ENCODE data around the gene CCDC81.

The CCDC81 gene

GRCh38 chr11:86369668-86370067 is 5.0 kb upstream of the CCDC81 start:
- Histone ChIP-seq H3K4me1 (peaks cover 0 to 4% (median 0%) of the 10 kb centered on the region in 4 donors), H3K36me3 (no peaks in the 10 kb centered on the region), H3K4me3 (no peak overlapping the region), H3K27ac (no peak overlapping the region), H3K27me3 (no peaks in the 10 kb centered on the region), H3K9me3 (no peaks in the 10 kb centered on the region)
- no peak for DNase-seq
- no peak for TF ChIP-seq CTCF (IDR thresholded peaks at IDR 0.05)
- intact Hi-C loops (cut with DNase I; ENCODE audit: low total_unique reads): no loop called here

- Histone ChIP-seq H3K4me1 (peaks cover 0 to 8% (median 0%) of the 10 kb centered on the region in 4 donors), H3K9me3 (no peaks in the 10 kb centered on the region), H3K36me3 (no peaks in the 10 kb centered on the region), H3K27ac (no peak overlapping the region), H3K4me3 (no peak overlapping the region), H3K27me3 (no peaks in the 10 kb centered on the region)
- intact Hi-C loops (cut with DNase I; ENCODE audit: low total_unique reads): no loop called here
- no peak for DNase-seq
- no peak for TF ChIP-seq CTCF (IDR thresholded peaks at IDR 0.05)
Observed at GRCh38 chr11:86370171-86370570, 4.5 kb upstream of the CCDC81 start.

DNA sequence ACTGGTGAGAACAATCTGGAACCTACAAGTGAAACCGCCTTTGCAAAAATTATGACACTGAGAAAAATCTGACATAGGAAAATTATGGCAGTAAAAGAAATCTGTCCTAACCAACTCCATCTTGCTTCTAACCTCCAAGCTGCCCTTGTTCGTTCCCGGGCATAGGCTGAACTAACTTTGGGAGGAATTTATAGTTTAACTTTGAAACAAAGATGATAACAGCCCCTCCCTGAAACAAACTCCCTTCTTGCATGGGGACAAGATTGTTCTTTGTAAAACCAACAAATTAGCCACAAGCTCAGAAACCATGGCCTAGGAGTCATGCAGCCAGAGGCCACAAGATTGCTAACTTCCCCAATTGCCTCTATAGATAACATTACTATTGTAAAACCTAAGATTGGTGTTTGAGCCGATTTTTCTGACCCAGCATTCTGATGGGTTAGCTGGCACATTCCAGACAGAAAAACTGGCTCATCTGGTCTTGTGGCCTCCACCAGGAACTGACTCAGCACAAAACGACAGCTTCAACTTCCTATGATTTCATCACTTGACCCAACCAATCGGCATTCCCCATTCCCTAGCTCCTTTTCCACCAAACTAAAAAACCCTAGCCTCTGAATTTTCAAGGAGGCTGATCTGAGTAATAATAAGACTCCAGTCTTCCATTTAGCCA is 3.6 kb upstream of the CCDC81 start:
- Histone ChIP-seq H3K4me3 (no peak overlapping the region), H3K4me1 (peaks cover 0 to 8% (median 0%) of the 10 kb centered on the region in 4 donors), H3K27me3 (no peaks in the 10 kb centered on the region), H3K36me3 (no peaks in the 10 kb centered on the region), H3K27ac (no peak overlapping the region), H3K9me3 (no peaks in the 10 kb centered on the region)
- intact Hi-C loops (cut with DNase I; ENCODE audit: low total_unique reads): no loop called here
- no peak for TF ChIP-seq CTCF (IDR thresholded peaks at IDR 0.05)
- DNase-seq: no peak

- intact Hi-C loops (cut with DNase I; ENCODE audit: low total_unique reads): no loop called here
- DNase-seq: no peak
- H3K27ac ChIP-seq: no peak overlapping the region
- no peaks in the 10 kb centered on the region for H3K27me3 ChIP-seq
- TF ChIP-seq CTCF (IDR thresholded peaks at IDR 0.05): no peak
- no peak overlapping the region for H3K4me3 ChIP-seq
- H3K36me3 ChIP-seq: no peaks in the 10 kb centered on the region
- peaks cover 0 to 8% (median 0%) of the 10 kb centered on the region in 4 donors for H3K4me1 ChIP-seq
- H3K9me3 ChIP-seq: no peaks in the 10 kb centered on the region
Observed at GRCh38 chr11:86372041-86372440, 2.6 kb upstream of the CCDC81 start.

DNA sequence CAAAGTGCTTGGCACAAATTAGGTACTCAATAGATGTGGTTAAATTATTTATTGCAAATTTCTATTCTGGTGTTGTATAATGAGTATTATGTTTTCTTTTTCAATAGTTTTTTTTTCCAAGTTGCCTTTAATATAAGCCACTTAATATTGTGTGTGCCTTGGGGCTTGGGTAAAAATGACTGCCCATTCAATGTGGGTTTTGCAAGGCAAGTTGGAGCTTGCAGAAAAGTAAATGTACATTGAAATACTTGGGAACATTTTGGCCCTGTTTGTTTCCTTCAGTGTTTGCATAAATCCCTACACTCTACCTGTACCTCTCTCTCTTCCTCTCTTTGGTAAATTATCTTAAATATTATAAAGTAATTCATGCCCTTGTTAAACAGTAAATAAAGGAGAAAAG is 2.1 kb upstream of the CCDC81 start:
- no peaks in the 10 kb centered on the region for H3K36me3 ChIP-seq
- H3K4me1 ChIP-seq: peaks cover 0 to 8% (median 0%) of the 10 kb centered on the region in 4 donors
- no peaks in the 10 kb centered on the region for H3K9me3 ChIP-seq
- TF ChIP-seq CTCF (IDR thresholded peaks at IDR 0.05): no peak
- intact Hi-C loops (cut with DNase I; ENCODE audit: low total_unique reads): no loop called here
- H3K27me3 ChIP-seq: no peaks in the 10 kb centered on the region
- no peak overlapping the region for H3K27ac ChIP-seq
- H3K4me3 ChIP-seq: no peak overlapping the region
- no peak for DNase-seq
